ENCODE measurements around the gene DEGS1. TPM values are rescaled to one million over a fixed set of nuclear protein-coding genes. Genes with fewer than 3 reads are reported as not detected.

The DEGS1 gene
- total and polyA plus RNA-seq, 10 of the 15 experiments (the other 5 are each of a cell fraction or from before 2014, with no cell fraction given), result 16.5 to 133 (median 46.0) TPM

- TF ChIP-seq FOXK2 (IDR thresholded peaks at IDR 0.05), result no peak
- TF ChIP-seq ZBTB4 (CRISPR knock-in tag; IDR thresholded peaks at IDR 0.05), result no peak
- no peak for TF ChIP-seq MYC (IDR thresholded peaks at IDR 0.05; ENCODE audit: insufficient read depth, insufficient read length, insufficient replicate concordance, low read length, severe bottlenecking)
- TF ChIP-seq ZBTB40 (IDR thresholded peaks at IDR 0.05; ENCODE audit: borderline replicate concordance), result no peak
- no peak for TF ChIP-seq SREBF1 (IDR thresholded peaks at IDR 0.05; ENCODE audit: low read length)
- TF ChIP-seq SP1 (IDR thresholded peaks at IDR 0.05; ENCODE audit: low read depth, low read length), result no peak
- peak; percentile 79 for TF ChIP-seq JUNB (IDR thresholded peaks at IDR 0.05)
- peak; percentile 62; the same call in 1 of the 2 replicates for TF ChIP-seq NBN (IDR thresholded peaks at IDR 0.05)
- TF ChIP-seq HDGF (IDR thresholded peaks at IDR 0.05), result no peak
- TF ChIP-seq KLF5 (IDR thresholded peaks at IDR 0.05; ENCODE audit: partially characterized antibody), result no peak
- TF ChIP-seq NR2C1 (IDR thresholded peaks at IDR 0.05), result no peak
- no peak for TF ChIP-seq MYB (IDR thresholded peaks at IDR 0.05; ENCODE audit: borderline replicate concordance, low read depth, low read length)
- TF ChIP-seq BRCA1 (IDR thresholded peaks at IDR 0.05; ENCODE audit: low read depth, low read length), result no peak
- no peak for TF ChIP-seq SRF (IDR thresholded peaks at IDR 0.05; ENCODE audit: low read depth in 2 of 2, low read length in 2 of 2)
- no peak for TF ChIP-seq RCOR1 (conservative IDR thresholded peaks at IDR 0.05; ENCODE audit: low read depth, low read length)
- no peak; the same call in 1 of the 2 replicates for TF ChIP-seq GATAD2B (conservative IDR thresholded peaks at IDR 0.05; ENCODE audit: low read depth)
- TF ChIP-seq MTA3 (IDR thresholded peaks at IDR 0.05; ENCODE audit: borderline replicate concordance, low read length), result peak; percentile 85; the same call in 1 of the 2 replicates
- TF ChIP-seq SIN3A (IDR thresholded peaks at IDR 0.05; ENCODE audit: low read depth, low read length), result no peak
- TF ChIP-seq ATF7 (IDR thresholded peaks at IDR 0.05; ENCODE audit: low read depth), result peak; percentile 80
- peak in 1 of 2 experiments; percentile 98; a peak in 2 of 4 replicates for TF ChIP-seq ETV6 (conservative IDR thresholded peaks at IDR 0.05 in 1 of 2, IDR thresholded peaks at IDR 0.05 in 1 of 2; ENCODE audit: borderline replicate concordance in 1 of 2, low read depth in 1 of 2)
- peak; percentile 96 for TF ChIP-seq ZNF24 (IDR thresholded peaks at IDR 0.05)
- peak; percentile 55; the same call in 1 of the 2 replicates for TF ChIP-seq CREB1 (IDR thresholded peaks at IDR 0.05; ENCODE audit: low read depth)
- no peak for TF ChIP-seq ZSCAN29 (IDR thresholded peaks at IDR 0.05)
Observed at GRCh38 chr1:224168859-224169380, 14.1 kb upstream of the DEGS1 start (continued).
